Caki2 (cell line): ENCODE measurements around the gene ARHGAP35. TPM values are rescaled to one million over a fixed set of nuclear protein-coding genes. Genes with fewer than 3 reads are reported as not detected.
"Not testable (repeated sequence)": the region's sequence is repeated elsewhere in the genome, so short reads cannot be mapped to it uniquely, and the experiment has no call there.

Source experiments
- DNase-seq: peaks from one replicate; pipeline ENCODE4 v3.0.0-alpha.2; 2015; ENCODE audit warnings: low read depth
- in situ Hi-C: cut with HindIII; loops from 2 replicates; pipeline ENCODE4 v1.10.0; 2016; ENCODE audit warnings: low sequenced_read_pairs, low pct_unique_long_range_greater_than_20kb, mixed read lengths
- total RNA-seq: library from RNA; depleted of rRNA; stranded (reverse); fragments of >200 nt; shearing (Covaris generic); gene quantifications from 2 replicates; pipeline ENCODE4 v1.2.3, GENCODE V29; 2014; ENCODE audit warnings: low replicate concordance

Gene ARHGAP35
- total RNA-seq, 1 experiment from 2014 or later = 15.6 TPM

- DNase-seq = peak; percentile 71
These were observed 20.3 kb upstream of the ARHGAP35 start for GRCh38 chr19:46840498-46840942.

DNA sequence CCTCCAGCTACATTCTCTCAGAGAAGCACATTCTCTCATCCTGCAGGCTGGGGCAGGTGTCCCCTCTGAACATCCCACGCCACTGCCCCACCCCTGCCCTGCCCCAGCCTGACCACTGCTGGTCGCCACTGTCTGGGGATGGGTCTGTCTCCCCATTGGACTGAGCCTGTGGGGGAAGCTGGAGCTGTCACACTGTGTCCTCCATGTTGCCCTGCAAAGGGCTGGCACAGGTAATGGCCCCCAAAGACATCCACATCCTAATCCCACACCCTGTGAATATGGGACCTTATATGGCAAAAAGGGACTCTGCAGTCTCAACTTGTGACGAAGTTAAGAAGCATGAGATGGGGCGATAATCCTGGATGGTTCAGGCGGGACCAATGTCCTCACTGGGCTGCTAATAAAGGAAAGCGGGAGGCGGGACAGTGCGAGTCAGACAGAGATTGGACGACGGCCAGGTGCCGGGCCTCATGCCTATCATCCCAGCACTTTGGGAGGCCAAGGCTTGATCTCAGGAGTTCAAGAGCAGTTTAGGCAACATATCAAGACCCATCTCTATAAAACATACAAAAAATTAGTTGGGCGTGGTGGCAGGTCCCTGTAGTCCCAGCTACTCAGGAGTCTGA, 19.2 kb upstream of the ARHGAP35 start:
- peak; percentile 71 for DNase-seq
- in situ Hi-C loops = no loop called here

More at GRCh38 chr19:46840498-46840942, 20.3 kb upstream of the ARHGAP35 start:
- in situ Hi-C loops = no loop called here

GRCh38 chr19:46842791-46843190, 18.0 kb upstream of the ARHGAP35 start:
- in situ Hi-C loops = no loop called here
- no peak for DNase-seq

DNA sequence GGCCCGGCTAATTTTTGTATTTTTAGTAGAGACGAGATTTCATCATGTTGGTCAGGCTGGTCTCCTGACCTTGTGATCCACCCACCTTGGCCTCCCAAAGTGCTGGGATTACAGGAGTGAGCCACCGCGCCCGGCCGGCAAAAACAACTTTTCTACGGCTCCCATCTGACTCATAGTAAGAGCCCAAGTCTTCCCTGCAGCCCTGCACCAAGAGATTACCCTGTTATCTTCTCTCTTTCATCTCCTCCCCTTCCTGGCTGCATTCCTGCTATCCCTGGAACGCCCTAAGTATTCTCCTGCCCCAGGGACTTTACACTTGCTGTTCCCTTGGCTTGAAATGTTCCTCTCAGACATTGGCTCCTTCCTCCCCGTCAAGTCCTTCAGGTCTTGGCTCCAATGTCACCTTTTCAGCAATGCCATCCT, 16.7 kb upstream of the ARHGAP35 start:
- in situ Hi-C loops = no loop called here
- DNase-seq = no peak

GRCh38 chr19:46845959-46846459, 14.8 kb upstream of the ARHGAP35 start:
- no peak for DNase-seq
- in situ Hi-C loops = no loop called here

DNA sequence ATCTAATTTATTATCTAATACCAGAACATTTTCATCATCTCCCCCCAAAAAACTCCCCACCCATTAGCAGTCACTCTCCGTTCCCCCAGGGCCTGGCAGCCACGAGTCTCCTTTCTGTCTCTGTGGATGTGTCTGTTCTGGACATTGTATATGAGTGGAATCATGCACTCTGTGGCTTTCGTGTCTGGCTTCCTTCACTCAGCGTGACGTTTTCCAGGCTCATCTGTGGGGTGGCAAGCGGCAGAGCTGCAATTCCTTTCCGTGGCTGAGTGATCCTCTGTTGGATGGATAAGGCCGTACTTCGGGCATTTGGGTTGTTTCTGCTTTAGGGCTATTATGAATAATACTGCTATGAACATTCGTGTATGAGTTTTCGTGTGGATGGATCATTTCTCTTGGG, 13.3 kb upstream of the ARHGAP35 start:
- no peak for DNase-seq
- in situ Hi-C loops = no loop called here

- no peak for DNase-seq
- in situ Hi-C loops = no loop called here
These were observed 12.4 kb upstream of the ARHGAP35 start for GRCh38 chr19:46848389-46848788.

- no peak for DNase-seq
- in situ Hi-C loops = no loop called here
These were observed 11.2 kb upstream of the ARHGAP35 start for GRCh38 chr19:46849610-46850009.

GRCh38 chr19:46850228-46851203, 10.3 kb upstream of the ARHGAP35 start, which contains the start of gene AP2S1:
TSS of gene AP2S1 (minus strand) at chr19:46850846. CDS start at chr19:46850766, 80 bp downstream.
- in situ Hi-C loops = no loop called here
- DNase-seq = peak; percentile 99

GRCh38 chr19:46852830-46853229, 8.0 kb upstream of the ARHGAP35 start:
- DNase-seq = no peak
- in situ Hi-C loops = no loop called here

- in situ Hi-C loops = not testable (repeated sequence)
These were observed 6.1 kb upstream of the ARHGAP35 start for GRCh38 chr19:46854698-46855097.

DNA sequence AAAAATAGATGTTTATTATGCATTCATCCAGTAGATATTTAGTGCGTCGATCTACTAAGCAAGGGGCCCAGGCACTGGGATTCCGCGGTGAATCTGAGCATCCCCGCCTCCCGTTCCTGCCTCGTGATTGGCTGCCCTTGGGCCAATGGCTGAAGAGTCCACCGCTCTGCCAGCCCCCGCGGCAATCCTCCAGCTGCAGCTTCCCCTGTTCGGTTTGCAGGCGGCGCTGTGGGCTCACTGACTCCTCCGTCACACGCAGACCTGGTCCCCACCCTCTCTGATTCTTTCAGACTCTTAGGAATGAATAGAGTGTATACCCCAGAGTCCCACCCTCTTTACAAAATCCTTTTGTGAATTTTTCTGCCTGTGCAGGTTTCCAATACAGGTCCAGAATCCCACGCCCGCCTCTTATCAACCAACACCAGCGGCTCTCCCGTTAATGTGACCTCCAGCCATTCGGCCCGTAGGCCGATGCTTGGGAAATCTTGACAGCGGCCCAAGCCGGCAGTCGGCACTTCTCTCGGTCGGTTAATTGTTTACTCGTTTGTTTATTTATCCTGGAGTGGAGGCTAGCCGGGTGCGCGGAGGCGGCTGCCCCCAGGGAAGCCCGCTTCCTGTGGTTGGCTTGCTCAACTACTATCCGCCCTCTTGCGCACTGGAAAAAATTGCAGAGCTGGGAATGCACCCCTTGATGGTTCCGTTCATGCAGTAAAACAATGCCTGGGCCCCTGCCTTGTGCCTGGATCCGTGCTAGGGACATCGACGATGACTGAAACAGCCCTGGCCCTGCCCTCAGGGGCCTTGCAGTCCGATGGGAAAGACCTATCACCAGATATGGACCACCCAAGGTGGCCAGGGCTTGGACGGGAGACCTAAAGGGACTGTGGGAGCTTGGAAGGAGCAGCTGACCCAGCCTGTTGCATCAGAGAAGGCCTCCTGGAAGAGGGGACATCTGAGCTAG, 4.5 kb upstream of the ARHGAP35 start:
- in situ Hi-C loops = no loop called here
- peak; percentile 97 for DNase-seq

More at GRCh38 chr19:46854698-46855097, 6.1 kb upstream of the ARHGAP35 start:
- DNase-seq = not testable (repeated sequence)

DNA sequence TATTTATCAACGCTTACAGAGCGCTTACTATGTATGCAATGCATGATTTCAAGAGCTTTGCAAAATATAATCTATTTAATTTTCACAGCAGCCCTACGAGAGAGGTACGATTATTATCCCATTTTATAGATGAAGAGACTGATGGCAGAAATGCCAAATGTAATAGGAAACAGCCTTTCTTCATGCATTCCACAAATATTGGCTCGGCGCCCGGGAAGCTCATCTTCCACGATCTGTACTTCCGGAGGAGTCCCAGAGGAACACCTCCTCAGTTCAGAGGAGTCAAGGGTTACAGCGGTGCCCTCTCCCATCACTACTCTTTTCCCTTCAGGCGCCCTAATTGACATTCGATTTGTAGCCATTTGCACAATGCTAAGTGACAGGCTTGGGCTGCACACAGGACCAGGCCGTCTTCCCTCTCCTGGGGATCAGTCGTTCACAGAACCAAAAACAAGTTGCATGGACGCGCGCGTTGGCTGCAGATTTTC, 1.1 kb upstream of the ARHGAP35 start:
- DNase-seq = no peak
- in situ Hi-C loops = no loop called here

DNA sequence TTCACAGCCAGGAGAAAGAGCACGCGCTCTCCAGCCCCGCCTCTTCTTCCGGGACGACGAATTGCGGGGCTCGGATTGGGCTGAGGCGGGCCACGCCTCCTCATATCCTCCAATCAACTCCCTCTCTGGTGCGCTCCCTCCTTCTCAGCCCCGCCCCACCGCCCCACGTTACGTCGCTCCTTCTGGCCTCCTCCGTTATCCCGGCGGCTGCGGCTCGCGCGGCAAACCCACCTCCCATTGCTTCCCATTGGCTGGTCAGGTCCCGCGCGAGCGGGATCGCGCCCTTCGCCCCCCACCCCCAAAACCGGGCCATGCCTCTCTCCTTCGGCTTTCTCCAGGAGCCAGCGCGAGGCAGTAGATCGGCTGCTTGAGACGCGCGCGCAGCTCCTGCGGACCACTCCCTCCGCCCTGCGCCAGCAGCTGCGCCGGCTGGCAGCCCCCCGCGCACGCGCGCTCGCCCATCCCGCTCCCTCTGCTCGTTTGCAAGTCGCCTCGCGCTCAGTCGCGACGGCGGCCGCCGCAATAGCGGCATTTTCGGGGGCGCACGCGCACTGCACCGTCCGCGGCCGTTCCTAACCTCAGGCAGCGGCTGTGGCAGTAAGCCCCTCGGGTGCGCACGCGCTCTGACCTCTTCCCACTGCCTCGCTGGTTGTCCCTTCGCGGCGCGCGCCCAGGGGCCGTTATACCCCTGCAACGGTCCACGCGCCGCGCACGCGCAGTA, 512 bp upstream of the ARHGAP35 start:
- peak; percentile 100 for DNase-seq
- in situ Hi-C loops = no loop called here

- DNase-seq = no peak
- in situ Hi-C loops = no loop called here
These were observed 1.1 kb downstream of the ARHGAP35 start for GRCh38 chr19:46861691-46862502.

DNA sequence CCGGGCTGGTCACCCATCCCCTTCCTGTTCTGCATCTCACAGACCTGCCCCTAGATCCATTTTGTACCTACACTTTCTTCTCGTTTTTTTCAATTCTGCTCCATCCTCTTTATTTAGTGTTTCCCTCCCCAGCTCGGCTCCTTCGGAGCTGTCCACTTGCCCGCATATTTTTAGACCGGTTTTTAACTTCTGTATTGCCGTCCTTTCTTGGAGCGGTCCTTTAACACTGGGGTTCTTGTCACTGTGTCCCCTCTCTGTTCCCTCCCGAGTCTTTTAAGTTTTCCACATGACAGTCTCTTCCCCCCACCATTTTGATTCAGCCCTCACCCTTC, 1.7 kb downstream of the ARHGAP35 start:
- in situ Hi-C loops = no loop called here
- DNase-seq = no peak
